CD14-positive monocyte (primary cell): ENCODE data around the gene ATOH8. TPM values are rescaled to one million over a fixed set of nuclear protein-coding genes. Genes with fewer than 3 reads are reported as not detected.

Experiments used
- DNase-seq, 3 donors: peaks; one replicate each; pipeline ENCODE4 v3.0.0-alpha.2; 2011 to 2022
- H2AFZ ChIP-seq: 2 replicates; pipeline ENCODE4 v1.6.0; 2012; ENCODE audit warnings: mild to moderate bottlenecking, low read depth, low read length, inconsistent platforms; ENCODE audit not compliant: insufficient read depth, poor library complexity, severe bottlenecking
- H3K27ac ChIP-seq, 2 donors: 1 replicate in 1 of 2; 2 replicates in 1 of 2; pipeline ENCODE4 v1.5.1; 2012 to 2013; ENCODE audit warnings: low read length in 2 of 2, control low read depth in 1 of 2, inconsistent platforms in 1 of 2, low read depth in 1 of 2, mild to moderate bottlenecking in 1 of 2
- H3K27me3 ChIP-seq, 2 donors: one replicate each; pipeline versions ENCODE4 v1.6.0 to v1.6.1; 2011 to 2013; ENCODE audit warnings: low read length in 2 of 2; ENCODE audit not compliant: control insufficient read depth in 2 of 2, insufficient read depth in 2 of 2
- H3K36me3 ChIP-seq, 2 donors: replicated peaks in 1 of 2; 1 replicate in 1 of 2; 2 replicates in 1 of 2; pipeline versions ENCODE4 v1.5.1 to v1.6.1; 2012 to 2013; ENCODE audit warnings: low read length in 2 of 2, control low read depth in 1 of 2, inconsistent platforms in 1 of 2, mild to moderate bottlenecking in 1 of 2; ENCODE audit not compliant: insufficient read depth in 2 of 2, control insufficient read depth in 1 of 2
- H3K4me1 ChIP-seq, 2 donors: 1 replicate in 1 of 2; 2 replicates in 1 of 2; pipeline versions ENCODE4 v1.5.1 to v1.6.1; 2012 to 2013; ENCODE audit warnings: low read length in 2 of 2, control low read depth in 1 of 2, inconsistent platforms in 1 of 2, mild to moderate bottlenecking in 1 of 2, moderate library complexity in 1 of 2; ENCODE audit not compliant: insufficient read depth in 2 of 2, control insufficient read depth in 1 of 2
- H3K4me2 ChIP-seq: replicated peaks from 2 replicates; pipeline ENCODE3; 2012; ENCODE audit warnings: low read length, moderate library complexity, mild to moderate bottlenecking; ENCODE audit not compliant: poor library complexity, severe bottlenecking; ENCODE audit errors: extremely low read depth
- H3K4me3 ChIP-seq, 3 experiments: fragments of 200-600 bp in 1 of 3; sonication (generic) in 1 of 3; replicated peaks in 1 of 3; 1 replicate in 2 of 3; 2 replicates in 1 of 3; pipeline ENCODE4 v1.5.1; 2011 to 2013; ENCODE audit warnings: low read length in 3 of 3, mild to moderate bottlenecking in 3 of 3, control low read depth in 2 of 3, low read depth in 2 of 3, inconsistent platforms in 1 of 3, moderate library complexity in 1 of 3
- H3K79me2 ChIP-seq: 2 replicates; pipeline ENCODE4 v1.6.0; 2012; ENCODE audit warnings: mild to moderate bottlenecking, control low read depth, inconsistent platforms, low read length, moderate library complexity; ENCODE audit not compliant: insufficient read depth
- H3K9ac ChIP-seq: 2 replicates; pipeline ENCODE4 v1.6.0; 2017; ENCODE audit warnings: low read length, mild to moderate bottlenecking; ENCODE audit not compliant: insufficient read depth, poor library complexity, severe bottlenecking
- H3K9me3 ChIP-seq, 2 donors: replicated peaks in 1 of 2; 1 replicate in 1 of 2; 2 replicates in 1 of 2; pipeline versions ENCODE4 v1.5.1 to v1.6.1; 2012 to 2013; ENCODE audit warnings: low read length in 2 of 2, control low read depth in 1 of 2; ENCODE audit not compliant: control insufficient read depth in 1 of 2, insufficient read depth in 1 of 2
- H4K20me1 ChIP-seq: 2 replicates; pipeline ENCODE4 v1.6.0; 2012; ENCODE audit warnings: mild to moderate bottlenecking, low read length, control low read depth, moderate library complexity; ENCODE audit not compliant: insufficient read depth
- H3K27ac Mint-ChIP-seq, 7 donors: one replicate each; pipeline ENCODE4 v1.8.0; 2020; ENCODE audit warnings: mild to moderate bottlenecking in 7 of 7, mixed read lengths in 7 of 7, moderate library complexity in 6 of 7, inconsistent platforms in 2 of 7
- H3K27me3 Mint-ChIP-seq, 3 donors: one replicate each; pipeline ENCODE4 v1.8.0; 2021 to 2022; ENCODE audit warnings: low read depth in 3 of 3, mild to moderate bottlenecking in 3 of 3, mixed read lengths in 3 of 3, moderate library complexity in 3 of 3, inconsistent platforms in 1 of 3
- H3K36me3 Mint-ChIP-seq, 2 donors: one replicate each; pipeline ENCODE4 v1.8.0; 2020; ENCODE audit warnings: mixed read lengths in 2 of 2, inconsistent platforms in 1 of 2, mild to moderate bottlenecking in 1 of 2
- H3K4me1 Mint-ChIP-seq: one replicate; pipeline ENCODE4 v1.8.0; 2020; ENCODE audit warnings: mild to moderate bottlenecking, mixed read lengths
- H3K4me3 Mint-ChIP-seq, 2 donors: one replicate each; pipeline ENCODE4 v1.8.0; 2020; ENCODE audit warnings: mild to moderate bottlenecking in 2 of 2, mixed read lengths in 2 of 2, moderate library complexity in 1 of 2
- H3K9me3 Mint-ChIP-seq, 7 donors: one replicate each; pipeline ENCODE4 v1.8.0; 2020 to 2022; ENCODE audit warnings: mixed read lengths in 7 of 7, mild to moderate bottlenecking in 6 of 7, moderate library complexity in 6 of 7, inconsistent platforms in 2 of 7
- CTCF ChIP-seq: fragments of 200-600 bp; IDR thresholded peaks from one replicate; pipeline ENCODE4 v1.8.0; 2022; ENCODE audit warnings: antibody characterized with exemption, mild to moderate bottlenecking
- WGBS: methylation state at CpG from one replicate; pipeline ENCODE4 v1.1.5; 2013; ENCODE audit warnings: missing lambda C conversion rate; ENCODE audit not compliant: insufficient coverage; 5-methylcytosine and 5-hydroxymethylcytosine counted together
- intact Hi-C, 2 donors: fragments of 100-400 bp; cut with micrococcal nuclease; formaldehyde crosslinking; loops; one replicate each; pipeline versions ENCODE4 v1.15.0 to v1.15.1; 2023
- polyA plus RNA-seq, 3 donors: library from polyadenylated mRNA; depleted of rRNA in 1 of 3; unstranded in 2 of 3; stranded (reverse) in 1 of 3; fragments of 300-500 nt in 2 of 3; fragments of >200 nt in 1 of 3; fragmentation: Illumina TruSeq in 2 of 3; gene quantifications; 1 replicate in 2 of 3; 2 replicates in 1 of 3; pipeline ENCODE4 v1.2.3, GENCODE V29; 2012 to 2021

ATOH8 gene
- polyA plus RNA-seq, 3 donors = 2.0 to 3.9 (median 2.1) TPM

- Histone ChIP-seq H3K27me3 (peaks cover 20 to 31% of the 10 kb centered on the region in 2 donors), H3K36me3 (no peaks in the 10 kb centered on the region), H3K4me3 (no peak overlapping the region), H3K4me1 (peaks cover 27 to 45% of the 10 kb centered on the region in 2 donors), H2AFZ (no peak overlapping the region), H3K9me3 (peaks cover 0 to 1% of the 10 kb centered on the region in 2 donors), H3K79me2 (no peaks in the 10 kb centered on the region), H3K4me2 (no peak overlapping the region), H3K9ac (no peak overlapping the region), H3K27ac (no peak overlapping the region), H4K20me1 (peaks cover 20% of the 10 kb centered on the region)
- no CpG with 5 or more reads among the region's 5 CpGs for WGBS
- H3K4me1 Mint-ChIP-seq = peaks cover 33% of the 10 kb centered on the region
- peaks cover 0 to 26% (median 2%) of the 10 kb centered on the region in 7 donors for H3K9me3 Mint-ChIP-seq
- TF ChIP-seq CTCF = no peak
- no peak for DNase-seq
- H3K4me3 Mint-ChIP-seq = no peak overlapping the region
- H3K36me3 Mint-ChIP-seq = peaks cover 10% of the 10 kb centered on the region in 2 donors
- intact Hi-C loops = no loop called here
- no peak overlapping the region for H3K27ac Mint-ChIP-seq
- peaks cover 31 to 49% (median 34%) of the 10 kb centered on the region in 3 donors for H3K27me3 Mint-ChIP-seq
Observed at GRCh38 chr2:85757860-85758259, 4.1 kb downstream of the ATOH8 start.

- H3K27me3 ChIP-seq = peaks cover 16 to 24% of the 10 kb centered on the region in 2 donors
- WGBS = 85% methylated on average over 16 of the region's 19 CpGs
Observed at GRCh38 chr2:85758361-85759256, 4.8 kb downstream of the ATOH8 start.

More at GRCh38 chr2:85758361-85759256, 4.8 kb downstream of the ATOH8 start:
- Histone ChIP-seq H3K4me1 (peaks cover 20 to 38% of the 10 kb centered on the region in 2 donors), H3K79me2 (no peaks in the 10 kb centered on the region), H3K27ac (no peak overlapping the region), H3K9ac (no peak overlapping the region), H3K4me2 (no peak overlapping the region), H2AFZ (no peak overlapping the region), H3K36me3 (no peaks in the 10 kb centered on the region), H3K4me3 (no peak overlapping the region), H3K9me3 (no peaks in the 10 kb centered on the region), H4K20me1 (peaks cover 20% of the 10 kb centered on the region)
- Mint-ChIP-seq H3K4me3 (no peak overlapping the region), H3K4me1 (peaks cover 28% of the 10 kb centered on the region), H3K27ac (no peak overlapping the region), H3K27me3 (peaks cover 27 to 45% (median 29%) of the 10 kb centered on the region in 3 donors), H3K9me3 (peaks cover 0 to 21% (median 2%) of the 10 kb centered on the region in 7 donors), H3K36me3 (peaks cover 10% of the 10 kb centered on the region in 2 donors)
- TF ChIP-seq CTCF = no peak
- DNase-seq = no peak
- intact Hi-C loops = no loop called here
